ENCODE data around the gene PARD6B. TPM values are rescaled to one million over a fixed set of nuclear protein-coding genes. Genes with fewer than 3 reads are reported as not detected.
"Not testable (repeated sequence)": the region's sequence is repeated elsewhere in the genome, so short reads cannot be mapped to it uniquely, and the experiment has no call there.

PARD6B gene
- total RNA-seq, 1 experiment from 2014 or later = 153 TPM

DNA sequence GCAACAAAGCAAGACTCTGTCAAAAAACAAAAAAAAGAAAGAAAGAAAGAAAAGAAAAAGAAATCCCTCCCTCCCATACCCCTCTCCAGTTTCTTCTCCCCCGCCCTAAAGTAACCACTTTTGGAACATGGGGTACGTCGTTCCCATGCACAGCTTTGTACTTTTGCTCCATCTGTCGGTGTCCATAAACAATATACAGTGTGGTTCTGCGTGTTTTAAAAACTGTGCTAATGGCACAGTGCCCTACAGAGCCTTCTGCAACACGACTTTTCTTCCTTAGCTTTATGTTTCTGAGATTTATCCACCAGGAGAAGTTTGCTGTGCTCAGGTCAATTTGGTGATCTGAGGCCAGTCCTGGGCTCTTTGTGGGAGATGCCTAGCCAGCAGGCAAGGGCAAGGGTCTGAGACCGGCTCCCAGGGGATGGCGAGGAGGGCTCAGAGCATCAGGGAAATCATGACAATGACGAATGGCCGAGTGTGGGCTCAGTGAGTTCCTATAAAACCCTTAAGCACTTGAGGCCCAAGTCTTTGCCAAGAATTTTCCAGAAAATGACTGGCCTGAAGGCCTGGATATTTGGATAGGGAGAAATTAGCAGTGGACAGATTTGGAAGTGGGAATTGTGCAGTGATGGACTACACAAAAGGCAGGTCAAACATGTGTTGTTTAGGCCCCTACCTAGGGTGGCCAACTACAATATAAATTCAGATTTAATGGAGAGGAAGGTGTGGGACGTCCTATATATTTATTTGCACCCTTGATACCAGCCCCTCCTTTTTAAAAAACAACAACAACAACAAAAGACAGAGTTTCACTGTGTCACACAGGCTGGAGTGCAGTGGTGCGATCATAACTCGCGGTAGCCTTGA, 61.6 kb downstream of the PARD6B start:
- Histone ChIP-seq H3K36me3 (ENCODE audit: control insufficient read depth, insufficient read depth, low read length) (no peaks in the 10 kb centered on the region), H3K9me3 (no peaks in the 10 kb centered on the region), H3K4me1 (peaks cover 41% of the 10 kb centered on the region), H3K4me3 (ENCODE audit: low read depth, low read length) (no peak overlapping the region), H3K27me3 (replicated peaks; ENCODE audit: control insufficient read depth, insufficient read depth, low read length) (no peaks in the 10 kb centered on the region)
- intact Hi-C loops (cut with micrococcal nuclease; ENCODE audit: unreplicated experiment) = loop anchor here (5.0 kb wide), 3 partner anchors 64 to 514 kb away; no protein-coding TSS in a partner anchor
- DNase-seq = no peak
- peaks cover 26% of the 10 kb centered on the region for H3K36me3 Mint-ChIP-seq (ENCODE audit: insufficient read depth, unreplicated experiment)
- H3K27ac Mint-ChIP-seq (ENCODE audit: unreplicated experiment) = peak overlapping the region; percentile 99
- no TSS peak for BruUV-seq (replicated peaks)
- TF ChIP-seq, protein P1, sequence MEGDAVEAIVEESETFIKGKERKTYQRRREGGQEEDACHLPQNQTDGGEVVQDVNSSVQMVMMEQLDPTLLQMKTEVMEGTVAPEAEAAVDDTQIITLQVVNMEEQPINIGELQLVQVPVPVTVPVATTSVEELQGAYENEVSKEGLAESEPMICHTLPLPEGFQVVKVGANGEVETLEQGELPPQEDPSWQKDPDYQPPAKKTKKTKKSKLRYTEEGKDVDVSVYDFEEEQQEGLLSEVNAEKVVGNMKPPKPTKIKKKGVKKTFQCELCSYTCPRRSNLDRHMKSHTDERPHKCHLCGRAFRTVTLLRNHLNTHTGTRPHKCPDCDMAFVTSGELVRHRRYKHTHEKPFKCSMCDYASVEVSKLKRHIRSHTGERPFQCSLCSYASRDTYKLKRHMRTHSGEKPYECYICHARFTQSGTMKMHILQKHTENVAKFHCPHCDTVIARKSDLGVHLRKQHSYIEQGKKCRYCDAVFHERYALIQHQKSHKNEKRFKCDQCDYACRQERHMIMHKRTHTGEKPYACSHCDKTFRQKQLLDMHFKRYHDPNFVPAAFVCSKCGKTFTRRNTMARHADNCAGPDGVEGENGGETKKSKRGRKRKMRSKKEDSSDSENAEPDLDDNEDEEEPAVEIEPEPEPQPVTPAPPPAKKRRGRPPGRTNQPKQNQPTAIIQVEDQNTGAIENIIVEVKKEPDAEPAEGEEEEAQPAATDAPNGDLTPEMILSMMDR (IDR thresholded peaks at IDR 0.05; ENCODE audit: insufficient read depth in 1 of 2, low read depth in 1 of 2, low read length in 1 of 2, severe bottlenecking in 1 of 2, unreplicated experiment in 1 of 2) = no peak
- H3K4me1 Mint-ChIP-seq (ENCODE audit: low read depth, unreplicated experiment) = peaks cover 49% of the 10 kb centered on the region
- H3K9me3 Mint-ChIP-seq (ENCODE audit: unreplicated experiment) = no peaks in the 10 kb centered on the region
- no peaks in the 10 kb centered on the region for H3K27me3 Mint-ChIP-seq (ENCODE audit: insufficient read depth, unreplicated experiment)
- CTCF ChIA-PET = interaction anchor here (0.6 to 3.5 kb wide), 49 partner anchors 8 to 828 kb away, joined by 3 to 116 read pairs (median 4); partner anchors contain the start of gene ADNP
- POLR2A ChIA-PET = interaction anchor here (0.5 to 3.7 kb wide), 6 partner anchors 57 to 668 kb away, joined by 3 to 27 read pairs (median 7); partner anchors contain the start of genes ADNP, DPM1 and MOCS3
- H3K4me3 Mint-ChIP-seq (ENCODE audit: unreplicated experiment) = peak overlapping the region; percentile 17

DNA sequence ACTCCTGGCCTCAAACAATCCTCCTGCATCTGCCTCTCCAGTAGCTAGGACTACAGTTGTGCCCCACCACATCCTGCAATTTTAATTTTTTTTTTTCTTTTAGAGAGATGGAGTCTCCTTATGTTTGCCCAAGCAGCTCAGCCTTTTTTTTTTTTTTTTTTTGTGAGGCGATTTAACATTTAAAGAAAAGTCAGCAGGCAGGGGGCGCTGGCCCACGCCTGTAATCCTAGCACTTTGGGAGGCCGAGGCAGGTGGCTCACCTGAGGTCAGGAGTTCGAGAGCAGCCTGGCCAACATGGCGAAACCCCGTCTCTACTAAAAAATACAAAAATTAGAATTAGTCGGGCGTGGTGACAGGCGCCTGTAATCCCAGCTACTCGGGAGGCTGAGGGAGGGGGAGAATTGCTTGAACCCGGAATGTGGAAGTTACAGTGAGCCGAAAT, 62.2 kb downstream of the PARD6B start:
- H3K4me3 Mint-ChIP-seq (ENCODE audit: unreplicated experiment); H3K4me3 ChIP-seq (ENCODE audit: low read depth, low read length); BruUV-seq (replicated peaks); H3K9me3 ChIP-seq; H3K9me3 Mint-ChIP-seq (ENCODE audit: unreplicated experiment); H3K36me3 ChIP-seq (ENCODE audit: control insufficient read depth, insufficient read depth, low read length); H3K27me3 ChIP-seq (replicated peaks; ENCODE audit: control insufficient read depth, insufficient read depth, low read length); H3K27me3 Mint-ChIP-seq (ENCODE audit: insufficient read depth, unreplicated experiment): not testable (repeated sequence)
- peak in 1 of 2 experiments; percentile 73 for DNase-seq
- CTCF ChIA-PET = interaction anchor here (0.6 to 3.5 kb wide), 57 partner anchors 9 to 828 kb away, joined by 3 to 116 read pairs (median 4); partner anchors contain the start of genes ADNP, DPM1 and MOCS3
- peaks cover 43% of the 10 kb centered on the region for H3K4me1 Mint-ChIP-seq (ENCODE audit: low read depth, unreplicated experiment)
- peaks cover 26% of the 10 kb centered on the region for H3K36me3 Mint-ChIP-seq (ENCODE audit: insufficient read depth, unreplicated experiment)
- intact Hi-C loops (cut with micrococcal nuclease; ENCODE audit: unreplicated experiment) = loop anchor here (1.0 to 5.0 kb wide), 4 partner anchors 64 to 514 kb away; no protein-coding TSS in a partner anchor
- H3K4me1 ChIP-seq = peaks cover 35% of the 10 kb centered on the region
- H3K27ac Mint-ChIP-seq (ENCODE audit: unreplicated experiment) = peak overlapping the region; percentile 99
- POLR2A ChIA-PET = interaction anchor here (0.6 to 3.7 kb wide), 5 partner anchors 58 to 165 kb away, joined by 3 to 27 read pairs (median 8); partner anchors contain the start of genes ADNP, DPM1 and MOCS3
- TF ChIP-seq, protein P1 (IDR thresholded peaks at IDR 0.05; ENCODE audit: insufficient read depth in 1 of 2, low read depth in 1 of 2, low read length in 1 of 2, severe bottlenecking in 1 of 2, unreplicated experiment in 1 of 2) = peak; percentile 46 to 56

DNA sequence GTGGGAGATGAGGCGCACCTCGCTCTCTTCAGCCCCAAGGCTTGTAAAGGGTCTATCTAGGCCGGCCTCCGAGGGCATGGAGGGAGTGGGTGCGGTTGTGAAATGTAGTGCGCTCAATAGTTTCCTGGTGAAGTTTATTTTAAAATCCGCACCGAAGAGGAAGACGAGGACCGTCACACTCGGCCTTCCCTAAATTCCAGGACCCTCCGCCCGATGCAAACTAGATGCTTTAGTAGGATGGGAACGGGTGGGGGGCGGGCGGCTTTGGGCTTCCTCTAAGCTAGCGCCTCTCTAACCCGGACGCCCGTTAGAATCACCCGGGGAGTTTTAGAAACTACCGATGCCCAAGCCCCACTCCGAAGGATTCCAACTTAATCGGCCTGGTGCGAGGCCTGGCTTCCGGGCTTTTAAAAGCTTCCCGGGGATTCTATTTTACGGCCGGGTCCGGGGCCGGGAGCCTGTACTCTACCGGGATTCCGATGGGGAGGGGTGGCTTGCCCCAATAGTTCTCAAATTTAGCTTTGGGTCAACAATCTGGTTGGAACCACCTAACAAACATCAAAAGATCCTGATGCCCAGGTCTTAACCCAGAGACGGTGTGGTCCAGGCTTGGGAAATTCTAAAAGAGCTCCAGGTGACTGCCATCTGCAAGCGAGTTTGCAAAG, 62.9 kb downstream of the PARD6B start:
- no peaks in the 10 kb centered on the region for H3K27me3 Mint-ChIP-seq (ENCODE audit: insufficient read depth, unreplicated experiment)
- H3K4me1 ChIP-seq = peaks cover 30% of the 10 kb centered on the region
- peaks cover 26% of the 10 kb centered on the region for H3K36me3 Mint-ChIP-seq (ENCODE audit: insufficient read depth, unreplicated experiment)
- intact Hi-C loops (cut with micrococcal nuclease; ENCODE audit: unreplicated experiment) = loop anchor here (1.0 to 5.0 kb wide), 4 partner anchors 63 to 513 kb away; no protein-coding TSS in a partner anchor
- peak overlapping the region; percentile 99 for H3K27ac Mint-ChIP-seq (ENCODE audit: unreplicated experiment)
- H3K36me3 ChIP-seq (ENCODE audit: control insufficient read depth, insufficient read depth, low read length) = no peaks in the 10 kb centered on the region
- CTCF ChIA-PET = interaction anchor here (0.5 to 3.5 kb wide), 60 partner anchors 8 to 641 kb away, joined by 3 to 116 read pairs (median 4); partner anchors contain the start of genes ADNP, DPM1, MOCS3 and PEDS1
- no peaks in the 10 kb centered on the region for H3K9me3 ChIP-seq
- no peak for DNase-seq
- no TSS peak for BruUV-seq (replicated peaks)
- H3K4me1 Mint-ChIP-seq (ENCODE audit: low read depth, unreplicated experiment) = peaks cover 39% of the 10 kb centered on the region
- H3K9me3 Mint-ChIP-seq (ENCODE audit: unreplicated experiment) = no peaks in the 10 kb centered on the region
- POLR2A ChIA-PET = interaction anchor here (0.5 to 3.7 kb wide), 6 partner anchors 13 to 284 kb away, joined by 3 to 27 read pairs (median 4); partner anchors contain the start of genes ADNP, DPM1 and MOCS3
- no peak overlapping the region for H3K4me3 Mint-ChIP-seq (ENCODE audit: unreplicated experiment)
- TF ChIP-seq, protein P1 (IDR thresholded peaks at IDR 0.05; ENCODE audit: insufficient read depth in 1 of 2, low read depth in 1 of 2, low read length in 1 of 2, severe bottlenecking in 1 of 2, unreplicated experiment in 1 of 2) = no peak
- no peaks in the 10 kb centered on the region for H3K27me3 ChIP-seq (replicated peaks; ENCODE audit: control insufficient read depth, insufficient read depth, low read length)
- H3K4me3 ChIP-seq (ENCODE audit: low read depth, low read length) = no peak overlapping the region
